Karpas-422 (cell line): ENCODE results near the gene TRAPPC3L. TPM values are rescaled to one million over a fixed set of nuclear protein-coding genes. Genes with fewer than 3 reads are reported as not detected.

Source experiments
- DNase-seq: peaks from one replicate; pipeline ENCODE4 v3.0.0-alpha.2; 2015
- H2AFZ ChIP-seq: fragments of 200-600 bp; sonication (generic); 2 replicates; pipeline ENCODE4 v1.6.1; 2014; ENCODE audit warnings: antibody characterized with exemption, low read length, mixed read lengths
- H3K27ac ChIP-seq: fragments of 200-600 bp; sonication (generic); 2 replicates; pipeline ENCODE4 v1.5.1; 2014; ENCODE audit warnings: mild to moderate bottlenecking, low read length, moderate library complexity
- H3K27me3 ChIP-seq: fragments of 200-600 bp; sonication (generic); 2 replicates; pipeline ENCODE4 v1.6.1; 2014; ENCODE audit warnings: low read length, mixed read lengths
- H3K36me3 ChIP-seq: fragments of 200-600 bp; sonication (generic); 2 replicates; pipeline ENCODE4 v1.6.1; 2014; ENCODE audit warnings: low read length, mixed read lengths; ENCODE audit not compliant: insufficient read depth
- H3K4me1 ChIP-seq: fragments of 200-600 bp; sonication (generic); 2 replicates; pipeline ENCODE4 v1.6.1; 2014; ENCODE audit warnings: mild to moderate bottlenecking, low read length, mixed read lengths
- H3K4me2 ChIP-seq: fragments of 200-600 bp; sonication (generic); 2 replicates; pipeline ENCODE4 v1.6.1; 2014; ENCODE audit warnings: low read length, low read depth, mild to moderate bottlenecking; ENCODE audit not compliant: poor library complexity, severe bottlenecking
- H3K4me3 ChIP-seq: fragments of 200-600 bp; sonication (generic); 2 replicates; pipeline ENCODE4 v1.5.1; 2014; ENCODE audit warnings: mild to moderate bottlenecking, antibody characterized with exemption, low read length, mixed read lengths
- H3K79me2 ChIP-seq: fragments of 200-600 bp; sonication (generic); 2 replicates; pipeline ENCODE4 v1.6.1; 2014; ENCODE audit warnings: mild to moderate bottlenecking, low read length, mixed read lengths
- H3K9ac ChIP-seq: fragments of 200-600 bp; sonication (generic); 2 replicates; pipeline ENCODE4 v1.6.0; 2014; ENCODE audit warnings: low read length
- H3K9me2 ChIP-seq: fragments of 200-600 bp; sonication (generic), shearing (Covaris generic); replicated peaks from 2 replicates; pipeline ENCODE4 v1.6.0; 2014; ENCODE audit warnings: mild to moderate bottlenecking, low read length, moderate library complexity; ENCODE audit not compliant: insufficient read depth
- H3K9me3 ChIP-seq: fragments of 300-700, 200-600 bp; sonication (generic); 2 replicates; pipeline ENCODE4 v1.6.1; 2014; ENCODE audit warnings: low read length, mixed read lengths
- H4K20me1 ChIP-seq: fragments of 200-600 bp; sonication (generic); 2 replicates; pipeline ENCODE4 v1.6.1; 2014; ENCODE audit warnings: mild to moderate bottlenecking, antibody characterized with exemption, low read length, low read depth; ENCODE audit not compliant: insufficient read depth
- total RNA-seq: library from RNA; depleted of rRNA; stranded (reverse); fragments of >200 nt; shearing (Covaris generic); gene quantifications from 2 replicates; pipeline ENCODE4 v1.2.3, GENCODE V29; 2014; ENCODE audit warnings: low replicate concordance

TRAPPC3L gene
- total RNA-seq, 1 experiment from 2014 or later, result not detected

- H3K9ac ChIP-seq, result no peak overlapping the region
- H3K36me3 ChIP-seq, result no peaks in the 10 kb centered on the region
- H3K27me3 ChIP-seq, result no peaks in the 10 kb centered on the region
- H3K27ac ChIP-seq, result no peak overlapping the region
- DNase-seq, result peak; percentile 73
- peaks cover 22% of the 10 kb centered on the region for H3K4me1 ChIP-seq
- H3K4me3 ChIP-seq, result peak overlapping the region; percentile 36; the same call in 1 of the 2 replicates
- H3K9me2 ChIP-seq, result no peaks in the 10 kb centered on the region
- H3K79me2 ChIP-seq, result no peaks in the 10 kb centered on the region
- H3K4me2 ChIP-seq, result peak overlapping the region; percentile 57
- peak overlapping the region; percentile 63; the same call in 1 of the 2 replicates for H2AFZ ChIP-seq
- no peaks in the 10 kb centered on the region for H4K20me1 ChIP-seq
- no peaks in the 10 kb centered on the region for H3K9me3 ChIP-seq
Observed at GRCh38 chr6:116476002-116476678, 69.3 kb downstream of the TRAPPC3L start.

GRCh38 chr6:116475141-116475540 is 70.3 kb downstream of the TRAPPC3L start:
- no peak for DNase-seq
- H3K9me3 ChIP-seq, result no peaks in the 10 kb centered on the region
- H4K20me1 ChIP-seq, result no peaks in the 10 kb centered on the region
- H3K36me3 ChIP-seq, result no peaks in the 10 kb centered on the region
- no peaks in the 10 kb centered on the region for H3K27me3 ChIP-seq
- H3K27ac ChIP-seq, result no peak overlapping the region
- peak overlapping the region; percentile 57 for H3K4me2 ChIP-seq
- no peak overlapping the region for H3K4me3 ChIP-seq
- H3K9me2 ChIP-seq, result no peaks in the 10 kb centered on the region
- no peak overlapping the region for H3K9ac ChIP-seq
- H3K4me1 ChIP-seq, result peaks cover 22% of the 10 kb centered on the region
- no peaks in the 10 kb centered on the region for H3K79me2 ChIP-seq
- peak overlapping the region; percentile 40 for H2AFZ ChIP-seq

- no peaks in the 10 kb centered on the region for H3K9me3 ChIP-seq
- no peak overlapping the region for H3K27ac ChIP-seq
- no peaks in the 10 kb centered on the region for H3K27me3 ChIP-seq
- H3K9me2 ChIP-seq, result no peaks in the 10 kb centered on the region
- H4K20me1 ChIP-seq, result no peaks in the 10 kb centered on the region
- DNase-seq, result no peak
- H3K4me2 ChIP-seq, result no peak overlapping the region
- peaks cover 22% of the 10 kb centered on the region for H3K4me1 ChIP-seq
- no peaks in the 10 kb centered on the region for H3K79me2 ChIP-seq
- no peak overlapping the region for H3K9ac ChIP-seq
- H3K36me3 ChIP-seq, result no peaks in the 10 kb centered on the region
- no peak overlapping the region for H2AFZ ChIP-seq
- H3K4me3 ChIP-seq, result no peak overlapping the region
Observed at GRCh38 chr6:116472706-116473105, 72.8 kb downstream of the TRAPPC3L start.

- no peak for DNase-seq
- Histone ChIP-seq H3K79me2 (no peaks in the 10 kb centered on the region), H3K27me3 (no peaks in the 10 kb centered on the region), H2AFZ (no peak overlapping the region), H3K4me1 (peaks cover 18% of the 10 kb centered on the region), H3K9ac (no peak overlapping the region), H3K9me2 (no peaks in the 10 kb centered on the region), H3K9me3 (no peaks in the 10 kb centered on the region), H3K27ac (no peak overlapping the region), H3K36me3 (no peaks in the 10 kb centered on the region), H4K20me1 (no peaks in the 10 kb centered on the region), H3K4me2 (no peak overlapping the region), H3K4me3 (no peak overlapping the region)
Observed at GRCh38 chr6:116471531-116471930, 74.0 kb downstream of the TRAPPC3L start.

- Histone ChIP-seq H3K4me2 (no peak overlapping the region), H3K9me3 (no peaks in the 10 kb centered on the region), H3K4me3 (no peak overlapping the region), H2AFZ (no peak overlapping the region), H3K9me2 (no peaks in the 10 kb centered on the region), H3K27ac (no peak overlapping the region), H4K20me1 (no peaks in the 10 kb centered on the region), H3K9ac (no peak overlapping the region), H3K79me2 (no peaks in the 10 kb centered on the region), H3K36me3 (no peaks in the 10 kb centered on the region), H3K4me1 (no peaks in the 10 kb centered on the region), H3K27me3 (no peaks in the 10 kb centered on the region)
- no peak for DNase-seq
Observed at GRCh38 chr6:116468293-116468692, 77.2 kb downstream of the TRAPPC3L start.

- no peak overlapping the region for H3K27ac ChIP-seq
- DNase-seq, result no peak
Observed at GRCh38 chr6:116467514-116467913, 78.0 kb downstream of the TRAPPC3L start.

GRCh38 chr6:116467096-116467495 is 78.4 kb downstream of the TRAPPC3L start:
- Histone ChIP-seq H2AFZ (no peak overlapping the region), H3K27me3 (no peaks in the 10 kb centered on the region), H3K9me3 (no peaks in the 10 kb centered on the region), H3K36me3 (no peaks in the 10 kb centered on the region), H3K79me2 (no peaks in the 10 kb centered on the region), H3K4me2 (no peak overlapping the region), H3K4me1 (no peaks in the 10 kb centered on the region), H3K27ac (no peak overlapping the region), H3K9me2 (no peaks in the 10 kb centered on the region), H3K4me3 (no peak overlapping the region), H3K9ac (no peak overlapping the region), H4K20me1 (no peaks in the 10 kb centered on the region)
- no peak for DNase-seq

More at GRCh38 chr6:116467514-116467913, 78.0 kb downstream of the TRAPPC3L start:
- H3K4me3 ChIP-seq, result no peak overlapping the region
- H3K79me2 ChIP-seq, result no peaks in the 10 kb centered on the region
- H3K4me2 ChIP-seq, result no peak overlapping the region
- H3K36me3 ChIP-seq, result no peaks in the 10 kb centered on the region
- H4K20me1 ChIP-seq, result no peaks in the 10 kb centered on the region
- no peak overlapping the region for H3K9ac ChIP-seq
- H2AFZ ChIP-seq, result no peak overlapping the region
- no peaks in the 10 kb centered on the region for H3K9me3 ChIP-seq
- no peaks in the 10 kb centered on the region for H3K4me1 ChIP-seq
- H3K27me3 ChIP-seq, result no peaks in the 10 kb centered on the region
- no peaks in the 10 kb centered on the region for H3K9me2 ChIP-seq

- Histone ChIP-seq H3K4me1 (no peaks in the 10 kb centered on the region), H3K4me2 (no peak overlapping the region), H3K4me3 (no peak overlapping the region), H3K9me3 (no peaks in the 10 kb centered on the region), H3K36me3 (no peaks in the 10 kb centered on the region), H3K79me2 (no peaks in the 10 kb centered on the region), H4K20me1 (no peaks in the 10 kb centered on the region), H3K27me3 (no peaks in the 10 kb centered on the region), H2AFZ (no peak overlapping the region), H3K9ac (no peak overlapping the region), H3K9me2 (no peaks in the 10 kb centered on the region), H3K27ac (no peak overlapping the region)
- DNase-seq, result no peak
Observed at GRCh38 chr6:116465246-116465645, 80.2 kb downstream of the TRAPPC3L start.
